Body of pancreas (tissue), 4 donors: Measurements from ENCODE around the gene USP14. TPM values are rescaled to one million over a fixed set of nuclear protein-coding genes. Genes with fewer than 3 reads are reported as not detected.

ENCODE experiments used
- ATAC-seq: fragments of 150-250 bp; one replicate; pipeline ENCODE4 v1.9.1; 2016
- DNase-seq, 4 donors: peaks; one replicate each; pipeline ENCODE4 v3.0.0-alpha.2; 2019
- H3K27ac ChIP-seq, 4 donors: fragments of 200-600 bp; sonication (generic); 1 replicate in 3 of 4; 2 replicates in 1 of 4; pipeline versions ENCODE4 v1.5.1 to v1.6.1; 2016 to 2019; ENCODE audit warnings: mild to moderate bottlenecking in 1 of 4, mixed read lengths in 1 of 4, moderate library complexity in 1 of 4
- H3K27me3 ChIP-seq, 2 donors: fragments of 200-600 bp; sonication (generic); one replicate each; pipeline ENCODE4 v1.6.0; 2016; ENCODE audit warnings: mild to moderate bottlenecking in 1 of 2
- H3K36me3 ChIP-seq, 2 donors: fragments of 200-600 bp; sonication (generic); replicated peaks in 1 of 2; 2 replicates each; pipeline ENCODE4 v1.5.1; 2016; ENCODE audit warnings: low read depth in 2 of 2; ENCODE audit not compliant: insufficient read depth in 1 of 2
- H3K4me1 ChIP-seq: fragments of 200-600 bp; sonication (generic); one replicate; pipeline ENCODE4 v1.6.0; 2016
- H3K4me3 ChIP-seq, 2 donors: fragments of 200-600 bp; sonication (generic); 1 replicate in 1 of 2; 2 replicates in 1 of 2; pipeline ENCODE4 v1.5.1; 2016 to 2019
- H3K9me3 ChIP-seq, 3 donors: fragments of 200-600 bp; sonication (generic); 1 replicate in 2 of 3; 2 replicates in 1 of 3; pipeline ENCODE4 v1.5.1; 2016
- POLR2A ChIP-seq, 3 donors: fragments of 450-650 bp; IDR thresholded peaks; one replicate each; pipeline ENCODE4 v1.6.1; 2016; ENCODE audit warnings: antibody characterized with exemption in 3 of 3, mild to moderate bottlenecking in 2 of 3
- WGBS, 2 donors: methylation state at CpG; one replicate each; pipeline ENCODE4 v1.1.5; 2017; 5-methylcytosine and 5-hydroxymethylcytosine counted together
- intact Hi-C: fragments of 100-400 bp; cut with DNase I; formaldehyde crosslinking; loops from one replicate; pipeline ENCODE4 v1.15.1; 2023
- total RNA-seq, 2 donors: library from RNA; depleted of rRNA; stranded (reverse); fragments of >200 nt; gene quantifications; one replicate each; pipeline ENCODE4 v1.1.0, GENCODE V29; 2016
- TF ChIP-seq, protein P1 (sequence below), 7 experiments: fragments of 450-650 bp in 4 of 7; fragments of 200-600 bp in 3 of 7; sonication (generic) in 3 of 7; IDR thresholded peaks; one replicate each; pipeline ENCODE4 v1.5.1; 2016 to 2019; ENCODE audit warnings: antibody characterized with exemption in 7 of 7

USP14 gene
- total RNA-seq, 2 donors from 2014 or later = 14.5 to 18.8 TPM

DNA sequence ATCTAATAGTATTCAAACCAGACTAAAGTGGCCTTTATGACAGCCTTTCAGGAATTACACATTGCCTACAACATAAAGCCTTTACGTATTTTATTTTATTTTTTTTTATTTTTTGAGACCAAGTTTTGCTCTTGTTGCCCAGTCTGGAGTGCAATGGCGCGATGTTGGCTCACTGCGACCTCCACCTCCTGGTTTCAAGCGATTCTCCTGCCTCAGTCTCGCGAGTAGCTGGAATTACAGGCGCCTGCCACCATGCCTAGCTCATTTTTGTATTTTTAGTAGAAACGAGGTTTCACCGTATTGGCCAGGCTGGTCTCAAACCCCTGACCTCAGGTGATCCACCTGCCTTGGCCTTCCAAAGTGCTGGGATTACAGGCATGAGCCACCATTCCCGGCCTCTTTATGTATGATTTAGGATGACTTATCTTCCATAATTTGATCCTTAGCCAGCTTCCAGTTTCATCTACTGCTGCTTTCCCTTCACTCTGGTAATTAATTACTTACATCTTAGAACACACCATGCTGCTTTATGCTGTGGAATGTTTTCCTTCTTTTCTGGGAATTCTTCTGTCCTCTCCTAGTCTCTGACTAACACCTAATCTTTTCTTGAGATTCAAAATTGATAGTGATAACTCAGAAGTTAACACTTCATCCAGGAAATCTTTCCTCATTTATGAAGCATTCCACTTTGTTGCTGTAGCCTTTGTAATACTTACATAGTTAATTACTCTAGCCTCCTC, 2.6 kb downstream of the USP14 start:
- ATAC-seq (no peak), DNase-seq (no peak)
- H3K36me3 ChIP-seq = peaks cover 0 to 3% of the 10 kb centered on the region in 2 donors
- peaks cover 14% of the 10 kb centered on the region for H3K4me1 ChIP-seq
- TF ChIP-seq POLR2A (IDR thresholded peaks at IDR 0.05) = no peak
- TF ChIP-seq, protein P1, sequence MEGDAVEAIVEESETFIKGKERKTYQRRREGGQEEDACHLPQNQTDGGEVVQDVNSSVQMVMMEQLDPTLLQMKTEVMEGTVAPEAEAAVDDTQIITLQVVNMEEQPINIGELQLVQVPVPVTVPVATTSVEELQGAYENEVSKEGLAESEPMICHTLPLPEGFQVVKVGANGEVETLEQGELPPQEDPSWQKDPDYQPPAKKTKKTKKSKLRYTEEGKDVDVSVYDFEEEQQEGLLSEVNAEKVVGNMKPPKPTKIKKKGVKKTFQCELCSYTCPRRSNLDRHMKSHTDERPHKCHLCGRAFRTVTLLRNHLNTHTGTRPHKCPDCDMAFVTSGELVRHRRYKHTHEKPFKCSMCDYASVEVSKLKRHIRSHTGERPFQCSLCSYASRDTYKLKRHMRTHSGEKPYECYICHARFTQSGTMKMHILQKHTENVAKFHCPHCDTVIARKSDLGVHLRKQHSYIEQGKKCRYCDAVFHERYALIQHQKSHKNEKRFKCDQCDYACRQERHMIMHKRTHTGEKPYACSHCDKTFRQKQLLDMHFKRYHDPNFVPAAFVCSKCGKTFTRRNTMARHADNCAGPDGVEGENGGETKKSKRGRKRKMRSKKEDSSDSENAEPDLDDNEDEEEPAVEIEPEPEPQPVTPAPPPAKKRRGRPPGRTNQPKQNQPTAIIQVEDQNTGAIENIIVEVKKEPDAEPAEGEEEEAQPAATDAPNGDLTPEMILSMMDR (IDR thresholded peaks at IDR 0.05) = no peak
- no peaks in the 10 kb centered on the region for H3K9me3 ChIP-seq
- H3K27me3 ChIP-seq = no peaks in the 10 kb centered on the region
- intact Hi-C loops = no loop called here
- no peak overlapping the region for H3K27ac ChIP-seq
- whole genome bisulfite sequencing, 2 donors = 86% methylated on average over 11 of the region's 11 CpGs
- H3K4me3 ChIP-seq = no peak overlapping the region

DNA sequence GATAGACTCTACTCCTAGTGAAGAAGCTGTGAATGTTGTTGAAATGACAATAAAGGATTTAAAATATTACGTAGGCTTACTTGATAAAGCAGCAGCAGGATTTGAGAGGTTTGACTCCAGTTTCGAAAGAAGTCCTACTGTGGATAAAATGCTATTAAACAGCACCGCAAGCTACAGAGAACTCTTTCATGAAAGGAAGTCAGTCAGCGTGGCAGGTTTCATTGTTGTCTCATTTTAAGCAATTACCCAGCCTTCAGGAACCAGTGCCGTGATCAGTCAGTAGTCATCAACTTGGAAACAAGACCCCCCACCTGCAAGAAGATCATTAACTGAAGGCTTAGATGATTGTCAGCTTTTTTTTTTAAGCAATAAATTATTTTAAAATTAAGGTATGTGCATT, 14.0 kb downstream of the USP14 start:
- WGBS, 2 donors = 90 to 91% methylated on average over 5 of the region's 5 CpGs
- intact Hi-C loops = no loop called here
- DNase-seq = no peak
- TF ChIP-seq, protein P1 (IDR thresholded peaks at IDR 0.05) = no peak
- TF ChIP-seq POLR2A (IDR thresholded peaks at IDR 0.05) = no peak
- Histone ChIP-seq H3K27ac (no peak overlapping the region), H3K4me1 (no peaks in the 10 kb centered on the region), H3K36me3 (peaks cover 0 to 6% of the 10 kb centered on the region in 2 donors), H3K4me3 (no peak overlapping the region), H3K27me3 (no peaks in the 10 kb centered on the region), H3K9me3 (no peaks in the 10 kb centered on the region)
- ATAC-seq = no peak

- no peaks in the 10 kb centered on the region for H3K4me1 ChIP-seq
- H3K27me3 ChIP-seq = no peaks in the 10 kb centered on the region
- no peak overlapping the region for H3K27ac ChIP-seq
- 87 to 89% methylated on average over 5 of the region's 5 CpGs for WGBS, 2 donors
- intact Hi-C loops = no loop called here
- ATAC-seq (no peak), DNase-seq (no peak)
- peaks cover 0 to 7% of the 10 kb centered on the region in 2 donors for H3K36me3 ChIP-seq
- H3K9me3 ChIP-seq = no peaks in the 10 kb centered on the region
- TF ChIP-seq POLR2A (IDR thresholded peaks at IDR 0.05) = no peak
- TF ChIP-seq, protein P1 (IDR thresholded peaks at IDR 0.05) = no peak
- H3K4me3 ChIP-seq = no peak overlapping the region
Observed at GRCh38 chr18:179499-179898, 21.1 kb downstream of the USP14 start.

- no peaks in the 10 kb centered on the region for H3K4me1 ChIP-seq
- intact Hi-C loops = no loop called here
- DNase-seq (no peak), ATAC-seq (no peak)
- H3K9me3 ChIP-seq = no peaks in the 10 kb centered on the region
- no peak for TF ChIP-seq POLR2A (IDR thresholded peaks at IDR 0.05)
- TF ChIP-seq, protein P1 (IDR thresholded peaks at IDR 0.05) = no peak
- no peak overlapping the region for H3K4me3 ChIP-seq
- H3K27me3 ChIP-seq = no peaks in the 10 kb centered on the region
- peaks cover 0 to 7% of the 10 kb centered on the region in 2 donors for H3K36me3 ChIP-seq
- H3K27ac ChIP-seq = no peak overlapping the region
Observed at GRCh38 chr18:181711-182110, 23.4 kb downstream of the USP14 start.

DNA sequence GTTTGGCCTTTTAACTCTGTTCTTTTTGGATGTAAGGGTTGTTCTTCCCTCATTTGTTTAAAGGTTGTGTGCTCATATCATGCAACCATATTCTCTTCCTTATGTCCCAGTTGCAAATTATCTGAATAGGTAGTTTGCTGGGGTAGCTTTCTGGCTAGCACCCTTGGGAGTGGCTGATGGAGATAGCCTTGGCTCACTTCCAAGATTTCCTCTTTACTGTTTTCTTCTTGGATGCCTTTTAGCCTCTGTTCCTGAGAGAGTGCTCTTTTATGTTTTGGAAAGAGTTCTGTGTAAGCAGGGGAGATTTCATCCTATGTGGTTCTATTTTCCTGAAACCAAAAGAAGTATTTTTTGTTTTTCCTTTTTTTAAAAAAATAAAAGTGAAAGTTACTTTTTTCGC, 25.4 kb downstream of the USP14 start:
- H3K9me3 ChIP-seq = no peaks in the 10 kb centered on the region
- peaks cover 7% of the 10 kb centered on the region for H3K4me1 ChIP-seq
- no peak for DNase-seq
- H3K27ac ChIP-seq = no peak overlapping the region
- no peaks in the 10 kb centered on the region for H3K27me3 ChIP-seq
- intact Hi-C loops = no loop called here
- peaks cover 0 to 7% of the 10 kb centered on the region in 2 donors for H3K36me3 ChIP-seq
- no peak for TF ChIP-seq POLR2A (IDR thresholded peaks at IDR 0.05)
- TF ChIP-seq, protein P1 (IDR thresholded peaks at IDR 0.05) = no peak
- ATAC-seq = no peak
- WGBS, 2 donors = 94 to 95% methylated on average over 1 of the region's 1 CpG
- H3K4me3 ChIP-seq = no peak overlapping the region
